Testis (tissue), 2 donors: ENCODE results near the gene BMPR1A.

Experiments
- CTCF ChIP-seq, 3 experiments: fragments of 450-650 bp in 2 of 3; fragments of 200-600 bp in 1 of 3; sonication (generic) in 1 of 3; IDR thresholded peaks; one replicate each; pipeline ENCODE4 v1.5.1; 2016 to 2019; ENCODE audit warnings: antibody characterized with exemption in 3 of 3, mild to moderate bottlenecking in 2 of 3, moderate library complexity in 1 of 3
- POLR2A ChIP-seq: fragments of 450-650 bp; IDR thresholded peaks from one replicate; pipeline ENCODE4 v1.6.1; 2017; ENCODE audit warnings: antibody characterized with exemption, mild to moderate bottlenecking, moderate library complexity

- TF ChIP-seq CTCF (IDR thresholded peaks at IDR 0.05) (no peak), POLR2A (no peak)
Measured at GRCh38 chr10:86858011-86858410, 101.6 kb downstream of the BMPR1A start.
